Astrocyte (in vitro differentiated cells and primary cell): ENCODE results near the gene UBAC1.

Source experiments
- CTCF ChIP-seq: IDR thresholded peaks from 2 replicates; pipeline ENCODE4 v1.5.1; 2011; ENCODE audit warnings: low read depth, mild to moderate bottlenecking, inconsistent platforms, low read length, moderate library complexity; ENCODE audit not compliant: insufficient read depth
- EZH2 ChIP-seq: IDR thresholded peaks from 2 replicates; pipeline ENCODE4 v1.6.1; 2012; ENCODE audit warnings: mild to moderate bottlenecking, low read length, inconsistent platforms; ENCODE audit not compliant: insufficient read depth

GRCh38 chr9:135980926-135981630 is 19.9 kb upstream of the UBAC1 start:
- no peak for TF ChIP-seq CTCF
- no peak for TF ChIP-seq EZH2
